Activated CD8-positive, alpha-beta memory T cell treated with anti-CD3 and anti-CD28 coated beads, Interleukin-2, amount 50 U/mL, for 1 hour (primary cell): ENCODE measurements around the gene COLGALT1.
"Not testable (repeated sequence)": the region's sequence is repeated elsewhere in the genome, so short reads cannot be mapped to it uniquely, and the experiment has no call there.

ENCODE experiments used
- DNase-seq: peaks from one replicate; pipeline ENCODE4 v3.0.0-alpha.2; 2020; ENCODE audit errors: extremely low read depth

Gene COLGALT1

GRCh38 chr19:17560205-17560595 is 4.8 kb downstream of the COLGALT1 start:
- DNase-seq, result no peak

- DNase-seq, result no peak
Observed at GRCh38 chr19:17562097-17562496, 6.6 kb downstream of the COLGALT1 start.

- DNase-seq, result no peak
Observed at GRCh38 chr19:17562561-17562960, 7.1 kb downstream of the COLGALT1 start.

GRCh38 chr19:17564781-17565180 is 9.3 kb downstream of the COLGALT1 start:
- no peak for DNase-seq

GRCh38 chr19:17565611-17566010 is 10.2 kb downstream of the COLGALT1 start:
- no peak for DNase-seq

DNA sequence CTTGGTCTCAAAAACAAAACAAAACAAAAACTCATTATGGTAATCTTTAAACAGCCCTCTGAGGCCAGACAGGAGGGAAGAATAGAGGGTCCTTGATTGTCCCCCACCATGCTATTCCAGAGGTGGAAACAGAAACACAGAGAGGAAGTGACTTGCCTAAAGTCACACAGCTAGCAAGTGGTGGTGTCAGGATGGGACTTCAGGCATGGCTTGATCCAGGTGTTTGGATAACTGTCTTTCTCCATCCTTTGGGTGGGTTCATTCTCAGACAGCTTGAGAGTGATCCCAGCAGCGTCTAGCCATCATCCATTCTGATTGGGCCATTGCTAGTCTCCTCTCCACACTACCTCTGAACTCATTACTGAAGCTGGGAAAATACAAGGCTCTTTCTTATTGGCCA is 12.5 kb downstream of the COLGALT1 start:
- no peak for DNase-seq

DNA sequence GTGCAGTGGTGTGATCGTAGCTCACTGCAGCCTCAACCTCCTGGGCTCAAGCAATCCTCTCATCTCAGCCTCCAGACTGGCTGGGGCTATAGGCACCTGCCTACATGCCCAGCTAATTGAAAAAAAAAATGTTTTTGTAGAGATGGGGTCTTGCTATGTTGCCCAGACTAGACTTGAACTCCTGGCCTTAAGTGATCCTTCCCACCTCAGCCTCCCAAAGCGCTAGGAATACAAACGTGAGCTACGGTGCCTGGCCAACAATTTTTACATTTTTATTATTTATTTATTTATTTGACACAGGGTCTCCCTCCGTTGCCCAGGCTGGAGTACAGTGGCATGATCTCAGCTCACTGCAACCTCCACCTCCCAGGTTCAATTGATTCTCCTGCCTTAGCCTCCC is 14.8 kb downstream of the COLGALT1 start:
- not testable (repeated sequence) for DNase-seq

- no peak for DNase-seq
Observed at GRCh38 chr19:17570791-17571190, 15.3 kb downstream of the COLGALT1 start.

GRCh38 chr19:17572638-17573037 is 17.2 kb downstream of the COLGALT1 start:
- DNase-seq, result no peak

DNA sequence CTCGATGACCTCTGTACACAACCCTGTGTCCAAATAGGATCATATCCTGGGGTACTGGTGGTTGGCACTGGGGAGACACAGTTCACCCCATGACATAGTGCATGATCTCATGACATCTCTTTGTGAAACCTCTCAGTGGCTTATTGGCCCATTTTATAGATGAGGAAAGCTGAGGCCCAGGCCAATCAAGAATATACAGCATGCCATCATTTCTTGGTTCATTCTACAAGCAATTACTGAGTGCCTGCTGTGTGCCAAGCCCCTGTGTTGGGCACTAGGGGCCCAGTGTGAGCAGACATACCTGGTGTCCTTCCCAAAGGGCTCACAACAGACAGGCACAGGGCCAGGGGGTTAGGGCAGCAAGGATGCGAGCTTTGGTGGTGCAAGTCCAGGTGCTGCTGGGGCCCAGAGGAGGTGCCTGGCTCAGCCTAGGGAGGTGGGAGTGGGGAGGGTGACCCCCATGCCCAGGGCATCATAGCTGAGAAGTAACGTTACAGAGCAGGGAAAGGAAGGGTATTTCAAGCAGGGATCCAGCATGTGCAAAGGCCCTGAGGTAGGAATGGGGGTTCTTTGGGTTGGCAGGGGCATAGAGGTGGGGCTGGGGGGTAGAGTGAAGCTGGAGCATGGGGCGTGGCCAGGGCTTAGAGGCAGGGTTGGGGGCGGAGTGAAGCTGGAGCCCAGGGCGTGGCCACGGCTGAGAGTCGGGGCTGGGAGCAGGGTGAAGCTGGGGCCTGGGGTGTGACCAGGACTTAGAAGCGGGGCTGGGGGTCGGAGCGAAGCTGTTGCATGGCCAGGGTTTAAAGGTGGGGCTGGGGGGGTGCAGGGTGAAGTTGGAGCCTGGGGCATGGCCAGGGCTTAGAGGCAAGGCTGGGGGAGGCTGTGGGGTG is 20.7 kb downstream of the COLGALT1 start:
- DNase-seq, result no peak

GRCh38 chr19:17576758-17577456 is 21.5 kb downstream of the COLGALT1 start:
- DNase-seq, result no peak

DNA sequence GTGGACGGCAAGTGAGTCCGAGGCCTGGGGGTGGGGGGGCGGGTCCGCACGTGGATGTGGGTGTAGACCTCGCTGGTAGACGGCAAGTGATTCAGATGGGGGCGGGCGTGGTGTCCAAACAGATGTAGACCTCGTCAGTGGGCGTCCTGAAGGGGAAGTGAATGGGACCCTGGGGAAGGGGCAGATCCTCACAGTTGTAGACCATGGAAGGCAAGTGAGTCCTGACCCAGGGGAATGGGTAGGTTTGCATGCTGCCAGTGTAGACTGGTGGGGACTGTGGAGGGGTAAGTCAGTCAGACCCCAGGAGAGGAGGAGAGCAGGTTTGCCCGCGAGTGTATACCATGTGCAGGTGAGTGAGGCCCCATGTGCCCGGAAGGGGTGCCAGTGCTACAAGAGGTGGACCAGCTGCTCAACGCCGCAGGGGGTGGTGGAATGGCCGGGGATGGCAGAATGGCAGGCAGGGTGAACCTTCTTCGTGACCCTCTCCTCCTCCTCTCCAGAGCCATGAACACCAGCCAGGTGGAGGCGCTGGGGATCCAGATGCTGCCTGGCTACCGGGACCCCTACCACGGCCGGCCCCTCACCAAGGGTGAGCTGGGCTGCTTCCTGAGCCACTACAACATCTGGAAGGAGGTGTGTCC is 22.1 kb downstream of the COLGALT1 start:
- DNase-seq, result no peak

- DNase-seq, result no peak
Observed at GRCh38 chr19:17579661-17580244, 24.3 kb downstream of the COLGALT1 start.

DNA sequence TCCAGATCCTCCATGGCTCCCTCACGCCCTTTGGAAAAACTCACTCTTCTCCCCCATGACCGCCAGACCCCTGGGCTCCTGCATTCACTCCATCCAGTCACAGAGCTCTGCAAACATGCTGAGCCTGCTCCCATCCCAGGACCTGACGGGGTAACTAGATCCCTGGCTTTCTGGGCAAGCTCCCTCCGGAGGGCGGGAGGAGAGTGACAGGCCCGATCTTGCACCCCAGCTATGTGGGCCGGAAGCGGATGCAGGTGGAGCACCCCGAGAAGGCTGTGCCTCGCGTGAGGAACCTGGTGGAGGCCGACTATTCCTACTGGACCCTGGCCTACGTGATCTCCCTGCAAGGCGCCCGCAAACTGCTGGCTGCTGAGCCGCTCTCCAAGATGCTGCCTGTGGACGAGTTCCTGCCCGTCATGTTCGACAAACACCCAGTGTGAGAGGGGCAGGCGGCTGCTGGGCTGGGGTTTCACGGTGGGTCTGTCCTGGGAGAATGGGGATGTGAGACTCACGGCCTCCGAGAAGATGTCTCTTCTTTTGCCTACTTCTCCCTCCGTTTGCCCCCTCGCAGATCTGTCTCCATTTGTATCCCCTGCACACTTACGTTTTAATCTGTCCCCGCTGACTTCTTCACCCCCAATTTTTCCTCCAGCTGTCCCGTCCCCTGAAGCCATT is 25.2 kb downstream of the COLGALT1 start:
- no peak for DNase-seq

- no peak for DNase-seq
Observed at GRCh38 chr19:17581211-17581874, 25.9 kb downstream of the COLGALT1 start.

DNA sequence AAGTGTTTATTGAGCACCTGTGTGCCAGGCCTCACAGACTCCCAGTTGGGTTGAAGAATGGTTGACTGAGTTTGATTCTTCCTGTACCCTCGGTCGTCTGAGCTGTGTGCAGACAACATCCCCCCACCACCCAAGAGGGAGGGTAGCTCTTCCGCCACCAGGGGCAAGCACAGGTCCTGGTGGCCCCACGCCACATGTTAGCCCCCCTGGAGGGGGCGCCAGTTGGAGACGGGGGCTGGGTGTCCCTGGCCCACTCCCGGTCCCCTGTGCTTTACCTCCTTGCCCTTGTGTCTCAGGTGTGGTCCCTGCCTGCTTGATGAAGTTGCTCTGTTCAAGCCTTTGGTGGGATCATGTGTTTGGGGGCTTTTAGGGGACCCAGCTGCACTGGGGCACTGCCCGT is 27.2 kb downstream of the COLGALT1 start:
- DNase-seq, result no peak

DNA sequence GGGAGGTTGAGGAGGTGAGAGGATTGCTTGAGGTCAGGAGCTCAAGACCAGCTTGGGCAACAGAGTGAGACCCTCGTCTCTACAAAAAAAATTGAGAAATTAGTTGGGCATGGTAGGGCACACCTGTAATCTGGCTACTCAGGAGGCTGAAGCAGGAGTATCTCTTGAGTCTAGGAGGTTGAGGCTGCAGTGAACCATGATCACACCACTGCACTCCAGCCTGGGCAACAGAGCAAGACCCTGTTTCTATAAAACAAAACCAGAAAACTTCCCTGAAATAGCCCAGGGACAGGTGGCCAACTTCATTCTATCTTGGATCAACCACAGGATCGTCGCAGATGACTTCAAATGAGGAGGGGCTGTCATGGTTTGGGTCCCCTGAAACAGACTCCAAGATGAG is 28.7 kb downstream of the COLGALT1 start:
- no peak for DNase-seq

- DNase-seq, result not testable (repeated sequence)
Observed at GRCh38 chr19:17585395-17585794, 29.9 kb downstream of the COLGALT1 start.

- no peak for DNase-seq
Observed at GRCh38 chr19:17590866-17591265, 35.4 kb downstream of the COLGALT1 start.

DNA sequence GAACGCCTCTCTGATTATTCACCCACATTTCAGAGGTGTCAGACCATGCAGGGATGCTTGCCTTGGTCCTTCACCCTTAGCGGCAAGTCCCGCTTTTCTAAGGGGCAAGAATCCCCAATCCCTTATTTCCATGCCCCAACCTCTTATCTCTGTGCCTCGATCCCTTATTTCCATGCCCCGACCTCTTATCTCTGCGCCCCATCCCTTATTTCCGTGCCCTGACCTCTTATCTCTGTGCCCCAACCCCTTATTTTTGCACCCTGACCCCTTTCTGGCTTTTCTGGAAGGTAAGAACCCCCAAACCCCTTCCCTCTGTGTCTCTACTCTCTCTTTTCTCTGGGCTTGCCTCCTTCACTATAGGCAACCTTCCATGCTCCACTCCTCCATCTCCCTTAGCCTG is 38.8 kb downstream of the COLGALT1 start:
- DNase-seq, result not testable (repeated sequence)

DNA sequence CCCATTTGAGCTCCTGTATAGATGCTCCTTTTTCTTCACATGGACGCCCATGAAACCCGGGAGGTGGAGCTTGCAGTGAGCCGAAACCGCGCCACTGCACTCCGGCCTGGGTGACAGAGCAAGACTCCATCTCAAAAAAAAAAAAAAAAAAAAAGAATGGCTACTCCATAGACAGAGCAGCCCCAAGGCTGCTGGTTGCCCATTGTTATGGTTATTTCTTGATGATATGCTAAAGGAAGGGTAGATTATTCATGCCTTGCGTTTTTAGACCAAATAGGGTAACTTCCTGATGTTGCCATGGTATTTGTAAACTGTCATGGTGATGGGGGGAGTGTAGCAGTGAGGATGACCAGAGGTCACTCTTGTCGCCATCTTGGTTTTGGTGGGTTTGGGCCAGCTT is 42.6 kb downstream of the COLGALT1 start:
- DNase-seq, result not testable (repeated sequence)
